ENCODE measurements around the gene STON2. TPM values are rescaled to one million over a fixed set of nuclear protein-coding genes. Genes with fewer than 3 reads are reported as not detected.
A peak's percentile ranks its signal among the peaks of the same experiment; 100 is the strongest.

Gene STON2
- under 1 TPM; 0.10 to 0.12 TPM for total RNA-seq

- H3K27ac Mint-ChIP-seq = peak within 1 kb of the TSS; percentile 81
- peak; percentile 70 to 78 for ATAC-seq (replicated peaks in 1 of 2)
- H3K36me3 Mint-ChIP-seq (ENCODE audit: insufficient read depth in 2 of 2) = no peaks in the 10 kb centered on the region
- peak within 1 kb of the TSS; percentile 20 to 61 for H3K4me3 Mint-ChIP-seq
- no peaks in the 10 kb centered on the region for H3K9me3 Mint-ChIP-seq
- peaks cover 27% of the 10 kb centered on the region for H3K27me3 Mint-ChIP-seq (ENCODE audit: low read depth)
- H3K4me1 Mint-ChIP-seq (ENCODE audit: low read depth) = peaks cover 26% of the 10 kb centered on the region
- peak; percentile 50 to 52 for DNase-seq
These were observed at the start of gene STON2 for GRCh38 chr14:81400202-81400678. Gene STON2 (minus strand): TSS chr14:81400324. CDS start chr14:81398382, 1,942 bp downstream.

- no peak overlapping the region for H3K4me3 Mint-ChIP-seq
- peaks cover 13% of the 10 kb centered on the region for H3K4me1 Mint-ChIP-seq (ENCODE audit: low read depth)
- H3K27me3 Mint-ChIP-seq (ENCODE audit: low read depth) = peaks cover 9% of the 10 kb centered on the region
- no peak overlapping the region for H3K27ac Mint-ChIP-seq
- DNase-seq = no peak
- H3K36me3 Mint-ChIP-seq (ENCODE audit: insufficient read depth in 2 of 2) = no peaks in the 10 kb centered on the region
- H3K9me3 Mint-ChIP-seq = no peaks in the 10 kb centered on the region
- ATAC-seq (replicated peaks in 1 of 2) = no peak
These were observed 49.5 kb upstream of the STON2 start for GRCh38 chr14:81449576-81449975.

GRCh38 chr14:81449114-81449513, 49.0 kb upstream of the STON2 start:
- DNase-seq (no peak), ATAC-seq (replicated peaks in 1 of 2) (no peak)
- H3K9me3 Mint-ChIP-seq = no peaks in the 10 kb centered on the region
- no peak overlapping the region for H3K27ac Mint-ChIP-seq
- no peak overlapping the region for H3K4me3 Mint-ChIP-seq
- no peaks in the 10 kb centered on the region for H3K36me3 Mint-ChIP-seq (ENCODE audit: insufficient read depth in 2 of 2)
- peaks cover 9% of the 10 kb centered on the region for H3K27me3 Mint-ChIP-seq (ENCODE audit: low read depth)
- peaks cover 13% of the 10 kb centered on the region for H3K4me1 Mint-ChIP-seq (ENCODE audit: low read depth)

GRCh38 chr14:81447021-81447764, 47.1 kb upstream of the STON2 start:
- Mint-ChIP-seq H3K36me3 (ENCODE audit: insufficient read depth in 2 of 2) (no peaks in the 10 kb centered on the region), H3K27ac (no peak overlapping the region), H3K9me3 (no peaks in the 10 kb centered on the region), H3K4me1 (ENCODE audit: low read depth) (no peaks in the 10 kb centered on the region), H3K4me3 (no peak overlapping the region), H3K27me3 (ENCODE audit: low read depth) (peaks cover 24% of the 10 kb centered on the region)
- DNase-seq (no peak), ATAC-seq (replicated peaks in 1 of 2) (no peak)

GRCh38 chr14:81446279-81447007, 46.3 kb upstream of the STON2 start:
- H3K27ac Mint-ChIP-seq = no peak overlapping the region
- no peak for ATAC-seq (replicated peaks in 1 of 2)
- H3K27me3 Mint-ChIP-seq (ENCODE audit: low read depth) = peaks cover 31% of the 10 kb centered on the region
- H3K4me1 Mint-ChIP-seq (ENCODE audit: low read depth) = no peaks in the 10 kb centered on the region
- no peaks in the 10 kb centered on the region for H3K9me3 Mint-ChIP-seq
- no peak overlapping the region for H3K4me3 Mint-ChIP-seq
- no peaks in the 10 kb centered on the region for H3K36me3 Mint-ChIP-seq (ENCODE audit: insufficient read depth in 2 of 2)
- no peak for DNase-seq

GRCh38 chr14:81441626-81442134, 41.6 kb upstream of the STON2 start:
- no peaks in the 10 kb centered on the region for H3K9me3 Mint-ChIP-seq
- DNase-seq = no peak

GRCh38 chr14:81440041-81440440, 39.9 kb upstream of the STON2 start:
- Mint-ChIP-seq H3K9me3 (no peaks in the 10 kb centered on the region), H3K27me3 (ENCODE audit: low read depth) (peaks cover 75% of the 10 kb centered on the region), H3K4me1 (ENCODE audit: low read depth) (peaks cover 10% of the 10 kb centered on the region), H3K4me3 (no peak overlapping the region), H3K36me3 (ENCODE audit: insufficient read depth in 2 of 2) (peaks cover 0 to 3% of the 10 kb centered on the region in 2 donors), H3K27ac (no peak overlapping the region)
- ATAC-seq (replicated peaks in 1 of 2) (no peak), DNase-seq (no peak)

More at GRCh38 chr14:81441626-81442134, 41.6 kb upstream of the STON2 start:
- Mint-ChIP-seq H3K36me3 (ENCODE audit: insufficient read depth in 2 of 2) (peaks cover 0 to 3% of the 10 kb centered on the region in 2 donors), H3K4me3 (no peak overlapping the region), H3K27me3 (ENCODE audit: low read depth) (peaks cover 68% of the 10 kb centered on the region), H3K27ac (no peak overlapping the region), H3K4me1 (ENCODE audit: low read depth) (peaks cover 3% of the 10 kb centered on the region)
- no peak for ATAC-seq (replicated peaks in 1 of 2)

GRCh38 chr14:81437244-81437643, 37.1 kb upstream of the STON2 start:
- H3K4me1 Mint-ChIP-seq (ENCODE audit: low read depth) = peaks cover 12% of the 10 kb centered on the region
- H3K36me3 Mint-ChIP-seq (ENCODE audit: insufficient read depth in 2 of 2) = peaks cover 0 to 3% of the 10 kb centered on the region in 2 donors
- ATAC-seq (replicated peaks in 1 of 2) (no peak), DNase-seq (no peak)
- H3K4me3 Mint-ChIP-seq = peak overlapping the region; percentile 68 to 75
- H3K9me3 Mint-ChIP-seq = no peaks in the 10 kb centered on the region
- H3K27me3 Mint-ChIP-seq (ENCODE audit: low read depth) = peaks cover 80% of the 10 kb centered on the region
- H3K27ac Mint-ChIP-seq = no peak overlapping the region

- Mint-ChIP-seq H3K4me1 (ENCODE audit: low read depth) (peaks cover 12% of the 10 kb centered on the region), H3K27me3 (ENCODE audit: low read depth) (peaks cover 76% of the 10 kb centered on the region), H3K9me3 (no peaks in the 10 kb centered on the region), H3K36me3 (ENCODE audit: insufficient read depth in 2 of 2) (peaks cover 0 to 3% of the 10 kb centered on the region in 2 donors), H3K4me3 (peak overlapping the region; percentile 68 to 75), H3K27ac (no peak overlapping the region)
- DNase-seq (peak; percentile 54 to 59), ATAC-seq (replicated peaks in 1 of 2) (peak; percentile 90)
These were observed 36.4 kb upstream of the STON2 start for GRCh38 chr14:81436296-81437138.

- ATAC-seq (replicated peaks in 1 of 2) = peak; percentile 51 to 54
- peak overlapping the region; percentile 77 to 78 for H3K4me3 Mint-ChIP-seq
- H3K27ac Mint-ChIP-seq = no peak overlapping the region
- peaks cover 12% of the 10 kb centered on the region for H3K4me1 Mint-ChIP-seq (ENCODE audit: low read depth)
- peak; percentile 11 to 20 for DNase-seq
- peaks cover 0 to 3% of the 10 kb centered on the region in 2 donors for H3K36me3 Mint-ChIP-seq (ENCODE audit: insufficient read depth in 2 of 2)
- H3K27me3 Mint-ChIP-seq (ENCODE audit: low read depth) = peaks cover 68% of the 10 kb centered on the region
- H3K9me3 Mint-ChIP-seq = no peaks in the 10 kb centered on the region
These were observed 35.5 kb upstream of the STON2 start for GRCh38 chr14:81435391-81436295.

GRCh38 chr14:81435048-81435390, 34.9 kb upstream of the STON2 start:
- Mint-ChIP-seq H3K36me3 (ENCODE audit: insufficient read depth in 2 of 2) (peaks cover 0 to 3% of the 10 kb centered on the region in 2 donors), H3K9me3 (no peaks in the 10 kb centered on the region), H3K27ac (no peak overlapping the region), H3K4me3 (peak overlapping the region; percentile 77 to 78), H3K4me1 (ENCODE audit: low read depth) (peaks cover 12% of the 10 kb centered on the region), H3K27me3 (ENCODE audit: low read depth) (peaks cover 66% of the 10 kb centered on the region)
- ATAC-seq (replicated peaks in 1 of 2) (no peak), DNase-seq (no peak)

GRCh38 chr14:81434230-81434629, 34.1 kb upstream of the STON2 start:
- Mint-ChIP-seq H3K27ac (no peak overlapping the region), H3K27me3 (ENCODE audit: low read depth) (peaks cover 71% of the 10 kb centered on the region), H3K4me1 (ENCODE audit: low read depth) (peaks cover 12% of the 10 kb centered on the region), H3K4me3 (no peak overlapping the region), H3K9me3 (no peaks in the 10 kb centered on the region), H3K36me3 (ENCODE audit: insufficient read depth in 2 of 2) (peaks cover 0 to 3% of the 10 kb centered on the region in 2 donors)
- ATAC-seq (replicated peaks in 1 of 2) (no peak), DNase-seq (no peak)
